ENCODE results near the gene NPY2R. TPM values are rescaled to one million over a fixed set of nuclear protein-coding genes. Genes with fewer than 3 reads are reported as not detected.

The NPY2R gene
- total RNA-seq, 1 donor from 2014 or later: 0.27 TPM

DNA sequence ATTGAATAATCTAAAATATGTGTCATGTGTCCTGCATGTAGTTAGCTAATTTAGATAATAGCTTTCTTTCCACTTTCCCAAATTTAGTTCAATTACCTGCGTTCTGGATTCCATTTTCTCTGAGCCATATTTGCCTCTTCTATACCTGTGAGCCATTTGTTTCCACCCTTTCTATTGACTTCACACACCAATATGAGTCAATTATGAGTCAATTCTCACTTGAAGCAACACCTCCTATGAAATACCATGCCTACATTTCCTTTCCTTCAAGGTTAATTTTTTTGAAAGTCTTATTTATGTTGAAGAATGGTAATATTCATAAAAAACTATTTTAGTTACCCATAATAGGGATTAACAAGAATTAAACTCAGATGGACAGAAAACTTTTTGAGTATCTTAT, 25.8 kb downstream of the NPY2R start:
- intact Hi-C loops (cut with DNase I): no loop called here
- no peak for DNase-seq
- Histone ChIP-seq H3K9me3 (no peaks in the 10 kb centered on the region), H3K27me3 (ENCODE audit: low read depth) (no peaks in the 10 kb centered on the region), H3K4me3 (no peak overlapping the region), H3K36me3 (no peaks in the 10 kb centered on the region), H3K27ac (no peak overlapping the region), H3K4me1 (no peaks in the 10 kb centered on the region)
- ATAC-seq: no peak
- TF ChIP-seq, protein P1, sequence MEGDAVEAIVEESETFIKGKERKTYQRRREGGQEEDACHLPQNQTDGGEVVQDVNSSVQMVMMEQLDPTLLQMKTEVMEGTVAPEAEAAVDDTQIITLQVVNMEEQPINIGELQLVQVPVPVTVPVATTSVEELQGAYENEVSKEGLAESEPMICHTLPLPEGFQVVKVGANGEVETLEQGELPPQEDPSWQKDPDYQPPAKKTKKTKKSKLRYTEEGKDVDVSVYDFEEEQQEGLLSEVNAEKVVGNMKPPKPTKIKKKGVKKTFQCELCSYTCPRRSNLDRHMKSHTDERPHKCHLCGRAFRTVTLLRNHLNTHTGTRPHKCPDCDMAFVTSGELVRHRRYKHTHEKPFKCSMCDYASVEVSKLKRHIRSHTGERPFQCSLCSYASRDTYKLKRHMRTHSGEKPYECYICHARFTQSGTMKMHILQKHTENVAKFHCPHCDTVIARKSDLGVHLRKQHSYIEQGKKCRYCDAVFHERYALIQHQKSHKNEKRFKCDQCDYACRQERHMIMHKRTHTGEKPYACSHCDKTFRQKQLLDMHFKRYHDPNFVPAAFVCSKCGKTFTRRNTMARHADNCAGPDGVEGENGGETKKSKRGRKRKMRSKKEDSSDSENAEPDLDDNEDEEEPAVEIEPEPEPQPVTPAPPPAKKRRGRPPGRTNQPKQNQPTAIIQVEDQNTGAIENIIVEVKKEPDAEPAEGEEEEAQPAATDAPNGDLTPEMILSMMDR (IDR thresholded peaks at IDR 0.05): no peak

DNA sequence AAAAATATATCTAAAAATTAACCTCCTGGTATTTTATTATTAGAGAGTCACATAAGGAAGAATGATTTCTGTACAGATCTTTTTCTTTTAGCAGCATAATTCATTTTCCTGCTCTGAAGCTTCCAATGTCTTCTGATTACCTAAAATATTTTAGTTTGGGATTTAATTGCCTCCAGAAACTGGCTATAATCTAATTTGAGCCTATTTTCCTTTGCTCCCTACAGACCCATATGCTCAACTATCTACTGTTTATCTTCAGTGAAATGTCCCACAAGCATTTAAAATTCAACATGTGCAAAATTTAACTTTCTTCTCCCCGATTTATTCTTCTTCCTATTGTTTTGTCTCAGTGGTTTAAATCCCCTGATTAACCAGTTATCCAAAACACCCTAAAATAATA, 29.1 kb downstream of the NPY2R start:
- H3K27me3 ChIP-seq (ENCODE audit: low read depth): no peaks in the 10 kb centered on the region
- H3K4me1 ChIP-seq: no peaks in the 10 kb centered on the region
- no peak for DNase-seq
- H3K4me3 ChIP-seq: no peak overlapping the region
- no peaks in the 10 kb centered on the region for H3K36me3 ChIP-seq
- H3K9me3 ChIP-seq: no peaks in the 10 kb centered on the region
- no peak for ATAC-seq
- intact Hi-C loops (cut with DNase I): no loop called here
- H3K27ac ChIP-seq: no peak overlapping the region
- TF ChIP-seq, protein P1 (IDR thresholded peaks at IDR 0.05): no peak

DNA sequence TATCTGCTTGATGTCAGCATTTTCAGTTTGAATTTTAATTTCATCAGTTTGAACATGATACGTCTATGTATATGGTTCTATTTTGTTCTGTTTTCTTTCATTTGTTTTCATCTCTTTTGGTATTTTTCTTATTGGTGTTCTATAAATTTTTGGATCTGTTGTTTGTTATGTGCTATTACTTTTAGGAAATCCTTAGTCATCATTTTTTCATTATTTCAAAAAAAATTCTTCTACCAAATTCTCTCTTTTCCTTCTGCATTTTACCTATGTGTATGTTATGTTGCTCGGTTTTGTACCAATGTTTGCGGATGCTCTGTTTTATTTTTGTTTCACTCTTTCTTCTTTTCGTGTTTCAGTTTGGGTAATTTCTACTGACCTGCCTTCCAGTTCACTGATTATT, 32.8 kb downstream of the NPY2R start:
- intact Hi-C loops (cut with DNase I): no loop called here

DNA sequence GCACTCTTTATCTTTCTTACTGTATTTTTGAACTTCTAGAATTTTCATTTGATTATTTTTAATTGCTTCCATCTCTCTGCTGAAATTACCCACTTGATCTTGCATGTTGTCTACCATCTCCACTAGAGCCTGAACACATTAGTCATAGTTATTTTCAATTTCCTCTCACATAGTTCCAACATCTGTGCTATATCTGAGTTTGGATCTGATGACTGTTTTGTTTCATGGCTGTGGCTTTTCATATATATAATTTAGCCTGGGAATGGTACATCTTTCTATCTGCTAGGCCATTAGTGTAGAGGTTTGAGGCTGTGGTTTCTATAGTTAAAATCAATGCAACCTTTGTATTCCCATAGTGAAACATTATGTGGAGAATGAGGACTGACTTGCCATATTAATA, 33.2 kb downstream of the NPY2R start:
- intact Hi-C loops (cut with DNase I): no loop called here
- H3K36me3 ChIP-seq: no peaks in the 10 kb centered on the region
- no peak for ATAC-seq

More for the DNA sequence above, 32.8 kb downstream of the NPY2R start:
- H3K4me3 ChIP-seq: no peak overlapping the region
- TF ChIP-seq, protein P1 (IDR thresholded peaks at IDR 0.05): no peak
- no peaks in the 10 kb centered on the region for H3K9me3 ChIP-seq
- DNase-seq (no peak), ATAC-seq (no peak)
- no peaks in the 10 kb centered on the region for H3K36me3 ChIP-seq
- H3K4me1 ChIP-seq: no peaks in the 10 kb centered on the region
- H3K27ac ChIP-seq: no peak overlapping the region
- no peaks in the 10 kb centered on the region for H3K27me3 ChIP-seq (ENCODE audit: low read depth)

DNA sequence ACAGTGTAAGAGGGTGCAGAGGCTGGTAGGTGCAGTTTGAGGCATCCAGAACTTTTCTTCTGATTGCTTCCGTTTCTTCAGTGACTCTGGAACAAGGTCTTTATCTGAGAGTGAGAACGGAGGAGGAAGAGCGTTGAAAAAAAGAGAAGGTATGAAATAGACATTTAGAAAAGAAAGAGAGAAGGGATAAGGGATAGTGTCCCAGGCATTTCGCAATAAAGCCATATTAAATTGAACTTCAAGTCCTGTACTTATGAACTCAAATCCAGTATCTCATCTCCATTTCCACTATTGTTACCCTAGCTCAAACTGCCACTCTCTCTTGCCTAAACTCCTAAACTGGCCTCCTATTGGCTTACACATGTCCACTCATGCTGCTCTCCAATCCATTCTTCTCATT, 36.7 kb downstream of the NPY2R start:
- Histone ChIP-seq H3K9me3 (no peaks in the 10 kb centered on the region), H3K4me3 (no peak overlapping the region), H3K27ac (no peak overlapping the region), H3K4me1 (no peaks in the 10 kb centered on the region), H3K36me3 (no peaks in the 10 kb centered on the region), H3K27me3 (ENCODE audit: low read depth) (no peaks in the 10 kb centered on the region)
- ATAC-seq (no peak), DNase-seq (no peak)
- intact Hi-C loops (cut with DNase I): no loop called here
- TF ChIP-seq, protein P1 (IDR thresholded peaks at IDR 0.05): no peak

More for the DNA sequence above, 33.2 kb downstream of the NPY2R start:
- no peak overlapping the region for H3K27ac ChIP-seq
- DNase-seq: no peak
- H3K4me3 ChIP-seq: no peak overlapping the region
- no peaks in the 10 kb centered on the region for H3K27me3 ChIP-seq (ENCODE audit: low read depth)
- H3K4me1 ChIP-seq: no peaks in the 10 kb centered on the region
- TF ChIP-seq, protein P1 (IDR thresholded peaks at IDR 0.05): no peak
- no peaks in the 10 kb centered on the region for H3K9me3 ChIP-seq
